ENCODE measurements around the gene TOMM20. TPM values are rescaled to one million over a fixed set of nuclear protein-coding genes. Genes with fewer than 3 reads are reported as not detected.

TOMM20 gene
- 85.0 and 103 TPM in 2 replicates for total RNA-seq (2014; rRNA removed; shearing (Covaris generic))
- 74.9 and 75.7 TPM in 2 replicates for polyA plus RNA-seq (2016; fragmentation: Nextera tagmentation; extraction: Ambion mirVana)

DNA sequence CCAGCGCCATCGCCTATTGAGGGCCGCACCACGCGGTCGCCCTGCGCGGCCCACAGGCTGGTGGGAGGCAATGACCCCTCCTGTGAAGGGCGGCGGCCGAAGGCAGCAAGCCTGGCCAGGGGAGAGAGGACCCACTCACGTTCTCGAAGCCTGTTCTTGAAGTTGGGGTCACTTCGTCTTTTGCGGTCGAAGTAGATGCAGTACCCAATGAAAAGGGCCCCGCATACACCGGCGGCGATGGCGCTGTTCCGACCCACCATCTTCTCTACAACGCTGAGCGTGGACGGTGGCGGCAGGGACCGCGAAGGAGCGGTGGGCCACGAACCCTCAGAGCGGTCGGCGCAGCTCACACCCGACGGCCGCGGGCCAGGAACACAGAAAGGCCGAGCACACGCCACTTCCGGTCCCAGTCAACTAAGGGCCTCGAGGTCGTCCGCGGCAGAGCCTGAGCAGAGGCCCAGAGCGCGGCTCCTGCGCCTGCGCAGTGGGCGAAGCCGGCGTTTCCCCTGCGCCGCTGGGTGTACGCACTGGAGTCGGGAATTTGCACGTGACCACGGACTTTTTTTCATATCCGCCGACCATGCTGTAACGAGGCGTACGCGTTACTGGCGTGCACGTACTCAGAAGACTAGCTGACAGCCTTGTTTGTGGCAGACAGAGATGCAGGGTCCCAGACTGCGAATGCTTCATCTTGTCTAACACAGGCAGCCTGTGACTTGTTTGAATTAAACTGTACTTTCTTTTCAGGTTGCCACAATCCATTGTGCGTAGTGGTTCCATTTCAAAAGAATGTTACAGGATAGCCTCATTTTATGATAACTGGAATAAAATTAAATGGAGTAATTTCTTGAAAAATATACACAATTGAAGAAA lies at the start of gene TOMM20:
TOMM20 (minus strand) TSS at position 382 of the 873 bp plus-strand sequence; CDS start at position 260, 122 bp downstream.
- peaks cover 29% of the 10 kb centered on the region for H3F3A ChIP-seq (ENCODE audit: insufficient read depth)
- no peaks in the 10 kb centered on the region for H3K9me3 ChIP-seq (ENCODE audit: low read depth)
- H3K9me2 ChIP-seq (ENCODE audit: insufficient read depth) = no peaks in the 10 kb centered on the region
- no peaks in the 10 kb centered on the region for H3K27me3 ChIP-seq (replicated peaks; ENCODE audit: insufficient read depth)
- peak within 1 kb of the TSS; percentile 79 for H3K4me3 ChIP-seq
- peak within 1 kb of the TSS; percentile 85 for H3K27ac ChIP-seq
- in situ Hi-C loops (cut with MboI) = no loop called here
- H3K36me3 ChIP-seq (ENCODE audit: low read depth) = no peaks in the 10 kb centered on the region; the same call in 1 of the 2 replicates
- peak; percentile 98 for DNase-seq
- H3K79me2 ChIP-seq (ENCODE audit: insufficient read depth) = peaks cover 50% of the 10 kb centered on the region
- peaks cover 18% of the 10 kb centered on the region; the same call in 1 of the 2 replicates for H3K4me1 ChIP-seq (ENCODE audit: insufficient read depth)
- peak within 1 kb of the TSS; percentile 95 for H3K4me2 ChIP-seq (ENCODE audit: unreplicated experiment)
- 2% methylated on average over 59 to 63 of the region's 67 CpGs for WGBS, 2 experiments (ENCODE audit: low coverage in 1 of 2, low lambda C conversion rate in 2 of 2, missing lambda C conversion rate in 2 of 2)
- TF ChIP-seq EZH2 (IDR thresholded peaks at IDR 0.05; ENCODE audit: insufficient read depth, poor library complexity, severe bottlenecking) = no peak
- peak within 1 kb of the TSS; percentile 96 for H3K9ac ChIP-seq
- peak within 1 kb of the TSS; percentile 93 for H2AFZ ChIP-seq
- H4K20me1 ChIP-seq (ENCODE audit: insufficient read depth) = peaks cover 8% of the 10 kb centered on the region; the same call in 1 of the 2 replicates

DNA sequence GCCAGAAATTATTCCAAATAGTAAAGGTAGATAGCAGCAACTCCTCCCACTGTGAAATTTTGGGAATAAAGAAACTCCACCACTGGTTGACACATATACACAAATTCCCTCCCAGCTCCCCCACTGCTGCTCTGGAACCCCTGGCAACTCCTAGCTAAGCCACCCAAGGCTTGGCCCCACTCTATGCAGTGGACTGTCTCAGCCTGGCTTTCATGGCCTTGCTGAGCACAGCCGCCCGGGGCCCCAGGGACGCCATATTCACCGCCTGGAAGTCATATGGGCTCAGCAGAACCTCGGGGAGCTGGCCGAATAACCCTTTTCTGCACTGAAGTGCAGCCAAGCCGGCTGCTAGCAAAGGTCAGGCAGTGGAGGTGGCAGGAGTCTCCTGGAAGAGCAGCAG lies 47.8 kb upstream of the TOMM20 start:
- Histone ChIP-seq H3K4me3 (no peak overlapping the region), H3F3A (ENCODE audit: insufficient read depth) (no peaks in the 10 kb centered on the region), H3K36me3 (ENCODE audit: low read depth) (peaks cover 47% of the 10 kb centered on the region), H3K27ac (no peak overlapping the region), H3K9ac (no peak overlapping the region), H3K79me2 (ENCODE audit: insufficient read depth) (peaks cover 24% of the 10 kb centered on the region), H3K9me3 (ENCODE audit: low read depth) (no peaks in the 10 kb centered on the region), H3K4me1 (ENCODE audit: insufficient read depth) (no peaks in the 10 kb centered on the region), H3K4me2 (ENCODE audit: unreplicated experiment) (no peak overlapping the region), H3K9me2 (ENCODE audit: insufficient read depth) (no peaks in the 10 kb centered on the region), H2AFZ (no peak overlapping the region), H3K27me3 (replicated peaks; ENCODE audit: insufficient read depth) (no peaks in the 10 kb centered on the region), H4K20me1 (ENCODE audit: insufficient read depth) (no peaks in the 10 kb centered on the region)
- no peak for TF ChIP-seq EZH2phosphoT487 (IDR thresholded peaks at IDR 0.05; ENCODE audit: insufficient read depth, low read depth)
- TF ChIP-seq EZH2 (IDR thresholded peaks at IDR 0.05; ENCODE audit: insufficient read depth, poor library complexity, severe bottlenecking) = no peak
- in situ Hi-C loops (cut with MboI) = no loop called here
- DNase-seq = no peak
- 88 to 90% methylated on average over 7 of the region's 7 CpGs for WGBS, 2 experiments (ENCODE audit: low coverage in 1 of 2, low lambda C conversion rate in 2 of 2, missing lambda C conversion rate in 2 of 2)

DNA sequence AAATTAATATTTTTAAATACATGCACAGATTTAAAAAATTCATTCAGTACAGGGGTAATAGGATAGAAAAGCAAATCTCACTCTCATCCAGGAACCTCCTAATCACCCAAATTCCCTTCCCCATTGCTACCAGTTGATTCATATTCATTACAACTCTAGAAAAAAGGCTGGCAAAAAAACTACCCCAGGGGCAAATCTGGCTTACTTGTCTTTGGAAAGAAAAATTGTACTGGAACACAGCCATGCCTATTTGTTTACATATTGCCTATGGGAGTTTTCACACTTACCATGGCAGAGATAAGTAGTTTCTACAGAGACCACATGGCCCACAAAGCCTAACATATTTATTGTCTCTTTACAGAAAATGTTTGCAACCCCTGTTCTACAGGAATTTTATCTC lies 41.3 kb upstream of the TOMM20 start:
- TF ChIP-seq EZH2 (IDR thresholded peaks at IDR 0.05; ENCODE audit: insufficient read depth, poor library complexity, severe bottlenecking) = no peak
- no peak for TF ChIP-seq EZH2phosphoT487 (IDR thresholded peaks at IDR 0.05; ENCODE audit: insufficient read depth, low read depth)
- Histone ChIP-seq H3K79me2 (ENCODE audit: insufficient read depth) (no peaks in the 10 kb centered on the region; the same call in 1 of the 2 replicates), H3K27ac (no peak overlapping the region), H3K4me2 (ENCODE audit: unreplicated experiment) (no peak overlapping the region), H3K4me1 (ENCODE audit: insufficient read depth) (no peaks in the 10 kb centered on the region), H3F3A (ENCODE audit: insufficient read depth) (peaks cover 16% of the 10 kb centered on the region; the same call in 1 of the 2 replicates), H3K4me3 (no peak overlapping the region), H3K9me2 (ENCODE audit: insufficient read depth) (no peaks in the 10 kb centered on the region), H3K9me3 (ENCODE audit: low read depth) (no peaks in the 10 kb centered on the region), H2AFZ (no peak overlapping the region), H4K20me1 (ENCODE audit: insufficient read depth) (no peaks in the 10 kb centered on the region), H3K9ac (no peak overlapping the region), H3K36me3 (ENCODE audit: low read depth) (peaks cover 48% of the 10 kb centered on the region), H3K27me3 (replicated peaks; ENCODE audit: insufficient read depth) (no peaks in the 10 kb centered on the region)
- DNase-seq = no peak
- in situ Hi-C loops (cut with MboI) = no loop called here

DNA sequence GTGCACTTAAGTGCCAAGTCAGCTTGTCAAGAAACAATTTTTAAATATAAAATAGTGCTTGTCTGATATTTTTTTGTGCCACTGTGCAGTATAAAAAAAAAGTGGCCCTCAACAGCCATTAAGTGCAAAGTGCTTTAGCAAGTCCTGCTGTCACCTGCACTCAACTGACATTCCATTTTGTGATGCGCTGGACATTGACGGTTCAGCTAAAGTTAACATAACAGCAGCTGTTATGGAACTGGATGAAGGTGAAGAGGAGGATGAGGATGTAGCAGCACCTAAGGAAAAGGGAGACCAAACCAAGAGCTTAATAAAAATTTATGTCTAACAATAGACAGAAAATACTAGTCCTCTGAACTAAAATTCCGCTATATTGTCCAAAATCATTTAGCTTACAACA lies 39.7 kb upstream of the TOMM20 start:
- Histone ChIP-seq H3K9me3 (ENCODE audit: low read depth) (no peaks in the 10 kb centered on the region), H4K20me1 (ENCODE audit: insufficient read depth) (no peaks in the 10 kb centered on the region), H3K9me2 (ENCODE audit: insufficient read depth) (no peaks in the 10 kb centered on the region), H3K27ac (no peak overlapping the region), H2AFZ (no peak overlapping the region), H3K4me3 (no peak overlapping the region), H3F3A (ENCODE audit: insufficient read depth) (peaks cover 16% of the 10 kb centered on the region; the same call in 1 of the 2 replicates), H3K36me3 (ENCODE audit: low read depth) (peaks cover 43% of the 10 kb centered on the region), H3K79me2 (ENCODE audit: insufficient read depth) (no peaks in the 10 kb centered on the region; the same call in 1 of the 2 replicates), H3K4me1 (ENCODE audit: insufficient read depth) (no peaks in the 10 kb centered on the region), H3K27me3 (replicated peaks; ENCODE audit: insufficient read depth) (no peaks in the 10 kb centered on the region), H3K9ac (no peak overlapping the region), H3K4me2 (ENCODE audit: unreplicated experiment) (no peak overlapping the region)
- TF ChIP-seq EZH2 (IDR thresholded peaks at IDR 0.05; ENCODE audit: insufficient read depth, poor library complexity, severe bottlenecking) (no peak), EZH2phosphoT487 (IDR thresholded peaks at IDR 0.05; ENCODE audit: insufficient read depth, low read depth) (no peak)
- in situ Hi-C loops (cut with MboI) = no loop called here
- DNase-seq = no peak
- 90% methylated on average over 3 of the region's 3 CpGs for WGBS, 2 experiments (ENCODE audit: low coverage in 1 of 2, low lambda C conversion rate in 2 of 2, missing lambda C conversion rate in 2 of 2)
